HL-60 (cell line): ENCODE data around the gene PLXDC2.

ENCODE experiments used
- GABPA ChIP-seq: IDR thresholded peaks from 2 replicates; pipeline ENCODE4 v1.6.1; 2012; ENCODE audit warnings: low read depth
- POLR2AphosphoS5 ChIP-seq: IDR thresholded peaks from 2 replicates; pipeline ENCODE4 v1.6.1; 2012; ENCODE audit warnings: low read depth
- SPI1 ChIP-seq: IDR thresholded peaks from 2 replicates; pipeline ENCODE4 v1.6.1; 2012; ENCODE audit warnings: low read depth, mild to moderate bottlenecking, borderline replicate concordance
- TF ChIP-seq, protein P1 (sequence below): IDR thresholded peaks from one replicate; pipeline ENCODE4 v1.5.1; 2011; ENCODE audit warnings: low read length, control low read depth, inconsistent platforms; ENCODE audit not compliant: insufficient read depth
- TF ChIP-seq, protein P2 (sequence below): IDR thresholded peaks from 2 replicates; pipeline ENCODE4 v1.6.1; 2012; ENCODE audit warnings: low read depth; ENCODE audit not compliant: insufficient replicate concordance

DNA sequence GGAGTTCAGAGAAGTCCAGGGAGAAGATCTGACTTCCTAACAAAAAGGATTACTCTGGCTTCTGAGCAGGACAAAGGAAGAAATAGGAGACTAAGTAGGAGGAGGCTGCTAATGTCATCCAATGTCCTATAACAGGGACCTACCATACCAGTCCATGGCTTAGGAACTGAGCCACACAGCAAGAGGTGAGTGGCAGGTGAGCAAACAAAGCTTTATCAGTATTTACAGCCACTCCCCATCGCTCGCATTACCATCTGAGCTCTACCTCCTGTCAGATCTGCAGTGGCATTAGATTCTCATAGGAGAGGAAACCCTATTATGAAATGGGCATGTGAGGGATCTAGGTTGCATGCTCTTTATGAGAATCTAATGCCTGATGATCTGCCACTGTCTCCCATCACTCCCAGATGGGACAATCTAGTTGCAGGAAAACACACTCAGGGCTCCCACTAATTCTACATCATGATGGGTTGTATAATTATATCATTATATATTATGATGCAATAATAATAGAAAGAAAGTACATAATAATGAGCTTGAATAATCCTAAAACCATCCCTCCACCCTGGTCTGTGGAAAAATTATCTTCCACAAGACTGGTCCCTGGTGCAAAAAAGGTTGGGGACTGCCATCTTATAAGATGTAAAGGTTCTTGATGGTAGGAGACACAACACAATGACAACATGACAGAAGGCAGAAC, 487.4 kb downstream of the PLXDC2 start:
- TF ChIP-seq POLR2AphosphoS5, result no peak
- TF ChIP-seq, protein P1, sequence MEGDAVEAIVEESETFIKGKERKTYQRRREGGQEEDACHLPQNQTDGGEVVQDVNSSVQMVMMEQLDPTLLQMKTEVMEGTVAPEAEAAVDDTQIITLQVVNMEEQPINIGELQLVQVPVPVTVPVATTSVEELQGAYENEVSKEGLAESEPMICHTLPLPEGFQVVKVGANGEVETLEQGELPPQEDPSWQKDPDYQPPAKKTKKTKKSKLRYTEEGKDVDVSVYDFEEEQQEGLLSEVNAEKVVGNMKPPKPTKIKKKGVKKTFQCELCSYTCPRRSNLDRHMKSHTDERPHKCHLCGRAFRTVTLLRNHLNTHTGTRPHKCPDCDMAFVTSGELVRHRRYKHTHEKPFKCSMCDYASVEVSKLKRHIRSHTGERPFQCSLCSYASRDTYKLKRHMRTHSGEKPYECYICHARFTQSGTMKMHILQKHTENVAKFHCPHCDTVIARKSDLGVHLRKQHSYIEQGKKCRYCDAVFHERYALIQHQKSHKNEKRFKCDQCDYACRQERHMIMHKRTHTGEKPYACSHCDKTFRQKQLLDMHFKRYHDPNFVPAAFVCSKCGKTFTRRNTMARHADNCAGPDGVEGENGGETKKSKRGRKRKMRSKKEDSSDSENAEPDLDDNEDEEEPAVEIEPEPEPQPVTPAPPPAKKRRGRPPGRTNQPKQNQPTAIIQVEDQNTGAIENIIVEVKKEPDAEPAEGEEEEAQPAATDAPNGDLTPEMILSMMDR, result no peak
- TF ChIP-seq GABPA, result no peak
- TF ChIP-seq, protein P2, sequence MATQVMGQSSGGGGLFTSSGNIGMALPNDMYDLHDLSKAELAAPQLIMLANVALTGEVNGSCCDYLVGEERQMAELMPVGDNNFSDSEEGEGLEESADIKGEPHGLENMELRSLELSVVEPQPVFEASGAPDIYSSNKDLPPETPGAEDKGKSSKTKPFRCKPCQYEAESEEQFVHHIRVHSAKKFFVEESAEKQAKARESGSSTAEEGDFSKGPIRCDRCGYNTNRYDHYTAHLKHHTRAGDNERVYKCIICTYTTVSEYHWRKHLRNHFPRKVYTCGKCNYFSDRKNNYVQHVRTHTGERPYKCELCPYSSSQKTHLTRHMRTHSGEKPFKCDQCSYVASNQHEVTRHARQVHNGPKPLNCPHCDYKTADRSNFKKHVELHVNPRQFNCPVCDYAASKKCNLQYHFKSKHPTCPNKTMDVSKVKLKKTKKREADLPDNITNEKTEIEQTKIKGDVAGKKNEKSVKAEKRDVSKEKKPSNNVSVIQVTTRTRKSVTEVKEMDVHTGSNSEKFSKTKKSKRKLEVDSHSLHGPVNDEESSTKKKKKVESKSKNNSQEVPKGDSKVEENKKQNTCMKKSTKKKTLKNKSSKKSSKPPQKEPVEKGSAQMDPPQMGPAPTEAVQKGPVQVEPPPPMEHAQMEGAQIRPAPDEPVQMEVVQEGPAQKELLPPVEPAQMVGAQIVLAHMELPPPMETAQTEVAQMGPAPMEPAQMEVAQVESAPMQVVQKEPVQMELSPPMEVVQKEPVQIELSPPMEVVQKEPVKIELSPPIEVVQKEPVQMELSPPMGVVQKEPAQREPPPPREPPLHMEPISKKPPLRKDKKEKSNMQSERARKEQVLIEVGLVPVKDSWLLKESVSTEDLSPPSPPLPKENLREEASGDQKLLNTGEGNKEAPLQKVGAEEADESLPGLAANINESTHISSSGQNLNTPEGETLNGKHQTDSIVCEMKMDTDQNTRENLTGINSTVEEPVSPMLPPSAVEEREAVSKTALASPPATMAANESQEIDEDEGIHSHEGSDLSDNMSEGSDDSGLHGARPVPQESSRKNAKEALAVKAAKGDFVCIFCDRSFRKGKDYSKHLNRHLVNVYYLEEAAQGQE, result no peak
- TF ChIP-seq SPI1, result no peak
